Stimulated activated CD8-positive, alpha-beta memory T cell treated with anti-CD3 and anti-CD28 coated beads, Interleukin-4, amount 100 ng/mL, for 4 hours (primary cell): ENCODE data around the gene RASGRP1.

Experiments
- DNase-seq, 2 donors: peaks; one replicate each; pipeline ENCODE4 v3.0.0-alpha.2; 2020; ENCODE audit warnings: low read depth in 2 of 2, low spot score in 1 of 2

Gene RASGRP1

GRCh38 chr15:38538328-38539007 is 26.1 kb downstream of the RASGRP1 start:
- no peak for DNase-seq

GRCh38 chr15:38536201-38536676 is 28.4 kb downstream of the RASGRP1 start:
- DNase-seq: no peak

GRCh38 chr15:38535491-38536200 is 29.0 kb downstream of the RASGRP1 start:
- no peak for DNase-seq

GRCh38 chr15:38534691-38535090 is 29.9 kb downstream of the RASGRP1 start:
- DNase-seq: no peak

GRCh38 chr15:38533926-38534325 is 30.7 kb downstream of the RASGRP1 start:
- DNase-seq: no peak

- DNase-seq: no peak
Observed at GRCh38 chr15:38533416-38533915, 31.1 kb downstream of the RASGRP1 start.

GRCh38 chr15:38532728-38533127 is 31.9 kb downstream of the RASGRP1 start:
- no peak for DNase-seq

- no peak for DNase-seq
Observed at GRCh38 chr15:38531509-38531908, 33.1 kb downstream of the RASGRP1 start.

GRCh38 chr15:38530113-38530512 is 34.5 kb downstream of the RASGRP1 start:
- DNase-seq: no peak

- DNase-seq: no peak
Observed at GRCh38 chr15:38528294-38528693, 36.3 kb downstream of the RASGRP1 start.

GRCh38 chr15:38526158-38526557 is 38.5 kb downstream of the RASGRP1 start:
- no peak for DNase-seq

GRCh38 chr15:38525489-38525888 is 39.1 kb downstream of the RASGRP1 start:
- no peak for DNase-seq

GRCh38 chr15:38524156-38524555 is 40.5 kb downstream of the RASGRP1 start:
- DNase-seq: no peak

GRCh38 chr15:38522922-38523321 is 41.7 kb downstream of the RASGRP1 start:
- no peak for DNase-seq

- no peak for DNase-seq
Observed at GRCh38 chr15:38521316-38521715, 43.3 kb downstream of the RASGRP1 start.

GRCh38 chr15:38520035-38520434 is 44.6 kb downstream of the RASGRP1 start:
- DNase-seq: no peak

- no peak for DNase-seq
Observed at GRCh38 chr15:38518084-38518483, 46.5 kb downstream of the RASGRP1 start.

GRCh38 chr15:38517312-38517975 is 47.2 kb downstream of the RASGRP1 start:
- DNase-seq: no peak

- no peak for DNase-seq
Observed at GRCh38 chr15:38516626-38517025, 48.0 kb downstream of the RASGRP1 start.

- no peak for DNase-seq
Observed at GRCh38 chr15:38514601-38515000, 50.0 kb downstream of the RASGRP1 start.

GRCh38 chr15:38512901-38513300 is 51.7 kb downstream of the RASGRP1 start:
- no peak for DNase-seq

- DNase-seq: no peak
Observed at GRCh38 chr15:38509152-38509551, 55.5 kb downstream of the RASGRP1 start.
